CD4-positive, alpha-beta T cell treated with Interleukin-17A for 4 hours (primary cell): ENCODE measurements around the gene TUT4.

ENCODE experiments used
- DNase-seq: peaks from one replicate; pipeline ENCODE4 v3.0.0-alpha.2; 2020; ENCODE audit warnings: mixed read lengths

Gene TUT4

DNA sequence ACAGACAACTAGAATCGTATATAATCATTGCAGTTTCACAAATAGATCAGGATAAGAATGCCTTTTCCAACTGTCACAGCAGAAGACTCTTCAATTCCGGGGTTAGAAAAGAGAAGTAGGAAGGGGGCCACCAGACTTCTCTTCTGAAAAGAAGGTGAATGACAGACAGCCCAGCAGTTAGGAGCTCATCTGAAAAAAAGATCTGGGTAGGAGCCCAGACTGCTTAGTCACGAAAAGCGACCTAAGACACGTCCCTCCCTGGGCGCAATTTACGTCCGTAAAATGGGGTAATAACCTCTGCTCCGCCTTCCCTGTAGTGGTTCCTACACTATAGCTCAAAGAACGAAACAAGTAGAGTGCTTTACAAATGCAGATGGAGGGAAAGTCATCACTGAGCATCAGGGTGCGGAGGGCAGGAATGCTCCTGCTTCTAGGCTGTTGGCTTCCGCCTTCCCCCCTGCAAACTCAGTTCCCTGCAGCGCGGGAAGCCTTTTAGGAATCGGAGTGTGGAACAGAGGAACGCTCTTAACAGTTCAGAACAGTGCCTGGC is 149.3 kb downstream of the TUT4 start:
- peak; percentile 49 for DNase-seq

DNA sequence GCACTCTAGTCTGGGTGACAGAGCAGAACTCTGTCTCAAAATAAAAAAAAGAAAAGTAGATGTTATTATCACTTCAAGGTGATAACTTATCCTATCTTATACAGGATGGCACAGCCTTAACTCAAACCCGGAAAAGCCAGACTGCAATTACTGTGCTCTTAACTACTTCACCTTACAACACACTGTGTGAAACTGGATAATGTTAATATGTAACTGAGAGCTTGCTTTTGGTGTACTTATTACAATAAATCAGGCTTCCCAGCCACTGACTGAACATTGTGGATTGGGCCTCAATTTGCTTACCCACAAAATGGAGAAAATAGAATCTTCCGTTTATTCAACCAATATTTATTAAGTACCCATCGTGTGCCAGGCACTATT is 150.0 kb downstream of the TUT4 start:
- no peak for DNase-seq

DNA sequence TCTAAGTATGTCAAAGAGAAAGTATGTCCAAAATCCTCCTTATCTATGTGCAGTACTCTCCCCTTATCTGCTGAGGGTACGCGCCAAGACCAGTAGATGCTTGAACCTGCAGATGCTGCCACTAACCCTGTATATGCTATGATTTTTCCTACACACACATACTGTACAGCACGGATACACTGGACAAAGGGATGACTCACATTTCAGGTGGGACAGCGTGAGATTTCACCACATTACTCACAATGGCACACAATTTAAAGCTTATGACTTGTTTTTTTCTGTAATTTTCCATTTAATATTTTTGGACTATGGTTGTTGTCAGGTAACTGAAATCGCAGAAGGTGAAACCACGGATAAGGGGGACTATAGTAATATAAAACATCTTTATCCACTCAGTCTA is 152.8 kb downstream of the TUT4 start:
- DNase-seq = no peak

DNA sequence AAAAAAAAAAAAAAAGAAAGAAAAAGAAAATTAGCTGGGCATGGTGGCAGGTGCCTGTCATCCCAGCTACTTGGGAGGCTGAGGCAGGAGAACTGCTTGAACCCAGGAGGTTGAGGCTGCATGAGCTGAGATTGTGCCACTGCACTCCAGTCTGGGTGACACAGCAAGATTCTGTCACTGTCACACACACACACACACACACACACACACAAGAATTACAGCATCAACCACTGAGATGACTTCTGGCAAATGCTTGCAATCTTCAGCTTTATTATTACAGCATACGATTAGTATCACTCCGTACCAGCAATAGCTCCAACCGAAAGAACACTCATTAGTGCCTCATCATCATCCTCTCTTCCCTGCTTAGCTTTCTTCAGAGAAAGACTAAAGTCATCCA is 153.3 kb downstream of the TUT4 start:
- DNase-seq = no peak

DNA sequence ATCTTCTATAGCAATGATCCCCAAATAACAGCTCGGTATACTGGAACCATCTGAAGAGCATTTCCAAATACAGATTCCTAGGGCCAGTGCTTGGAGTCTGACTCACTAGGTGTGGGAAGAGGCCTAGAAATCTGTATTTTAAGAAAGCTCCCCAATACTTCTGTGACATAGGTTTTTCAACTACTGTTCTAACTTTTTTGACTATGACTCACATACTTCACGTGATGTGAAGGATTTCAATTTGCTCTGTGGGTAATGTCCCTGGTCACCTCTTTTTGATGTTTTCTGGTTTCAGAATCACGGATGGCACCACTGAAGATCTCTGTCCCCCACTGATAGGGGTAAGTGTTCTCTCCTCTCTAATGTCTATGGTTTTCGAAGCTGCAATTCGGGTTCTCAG is 159.7 kb downstream of the TUT4 start:
- no peak for DNase-seq

DNA sequence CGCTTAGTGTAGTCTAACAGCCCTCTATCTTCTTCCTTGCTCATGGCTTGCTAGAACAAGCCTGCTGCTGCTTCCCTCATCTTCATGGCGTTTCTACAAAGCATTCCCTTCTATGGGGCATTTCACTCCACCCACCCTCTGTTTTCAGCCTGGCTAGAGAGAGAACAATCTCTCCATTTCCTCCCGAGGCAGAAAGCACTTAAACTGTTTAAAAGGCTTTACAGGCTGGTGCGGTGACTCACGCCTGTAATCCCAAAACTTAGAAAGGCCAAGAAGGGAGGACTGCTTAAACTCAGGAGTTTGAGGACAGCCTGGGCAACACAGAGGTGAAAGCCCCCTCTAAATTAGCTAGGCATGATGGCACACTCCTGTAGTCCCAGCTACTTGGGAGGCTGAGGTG is 166.4 kb downstream of the TUT4 start:
- DNase-seq = no peak

DNA sequence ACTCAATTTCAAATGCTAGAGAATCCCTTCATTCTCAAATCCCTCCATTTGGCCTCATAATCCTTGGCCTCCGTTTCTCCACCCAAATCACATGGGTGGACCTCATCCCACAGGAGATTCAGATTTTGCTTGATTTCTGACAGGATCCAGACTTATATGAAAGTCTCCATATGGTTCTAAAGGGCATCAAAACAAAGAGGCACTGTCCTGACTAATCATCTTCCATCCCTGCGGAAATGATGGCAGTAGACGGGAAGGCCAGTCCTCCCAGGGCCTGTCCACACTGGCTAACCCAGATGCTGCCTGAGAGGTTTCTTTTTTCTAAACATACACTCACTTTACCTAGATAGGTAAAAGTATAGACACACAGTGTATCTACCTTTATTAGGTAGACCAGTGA is 167.5 kb downstream of the TUT4 start:
- DNase-seq = no peak
